GM19438 (cell line): ENCODE measurements around the gene SLFN14.
A peak's percentile ranks its signal among the peaks of the same experiment; 100 is the strongest.

Source experiments
- ATAC-seq: cut with Tn5 transposase; IDR thresholded peaks from one replicate; pipeline ENCODE4 v1.9.1; 2021; ENCODE audit warnings: low read depth; ENCODE audit not compliant: unreplicated experiment

SLFN14 gene

DNA sequence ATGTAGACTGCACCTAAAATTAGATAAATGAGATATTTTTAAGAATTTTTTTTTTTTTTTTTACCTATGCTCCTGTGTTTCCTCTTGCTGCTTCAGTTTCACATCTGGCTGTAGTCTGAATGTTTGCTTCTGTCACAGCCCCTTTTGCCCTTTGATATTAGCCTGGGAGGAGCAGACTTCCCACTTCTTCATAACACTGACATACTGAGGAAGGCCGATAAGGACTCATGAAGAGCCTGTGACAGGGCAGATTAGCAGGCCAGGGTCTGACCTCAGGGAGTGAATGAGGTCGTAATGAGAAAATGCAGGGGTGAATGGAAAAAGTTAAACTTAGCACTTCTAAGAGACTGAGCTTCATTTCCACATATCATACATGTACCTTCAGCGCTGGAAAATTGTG, at the start of gene SLFN14:
Gene SLFN14 (minus strand): TSS at position 117 of the 400 bp plus-strand sequence. CDS start 2,757 bp downstream, outside the sequence.
- no peak for ATAC-seq

GRCh38 chr17:35609831-35610230, 49.2 kb upstream of the SLFN14 start:
- no peak for ATAC-seq

GRCh38 chr17:35607239-35607847, 46.7 kb upstream of the SLFN14 start:
- ATAC-seq: no peak

- ATAC-seq: no peak
These were observed 45.1 kb upstream of the SLFN14 start for GRCh38 chr17:35605678-35606077.

DNA sequence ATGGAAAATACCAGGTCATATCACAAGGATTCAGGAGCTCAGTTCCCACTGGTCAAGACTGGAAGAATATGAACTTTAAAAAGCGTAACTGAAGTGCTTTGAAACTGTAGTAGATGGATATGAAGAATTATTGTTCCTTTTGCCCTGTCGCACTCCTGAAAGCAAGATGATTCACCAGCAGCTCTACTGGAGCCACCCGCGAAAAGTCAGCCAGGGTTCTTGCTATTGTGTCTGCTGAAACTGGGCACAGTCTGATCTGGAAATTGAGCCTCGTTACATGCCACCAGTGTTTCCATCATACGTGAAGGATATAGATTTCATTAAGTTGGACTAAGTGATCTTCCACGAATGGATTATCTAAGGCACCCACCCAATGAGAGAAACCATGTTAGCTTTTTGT, 43.1 kb upstream of the SLFN14 start:
- ATAC-seq: no peak

DNA sequence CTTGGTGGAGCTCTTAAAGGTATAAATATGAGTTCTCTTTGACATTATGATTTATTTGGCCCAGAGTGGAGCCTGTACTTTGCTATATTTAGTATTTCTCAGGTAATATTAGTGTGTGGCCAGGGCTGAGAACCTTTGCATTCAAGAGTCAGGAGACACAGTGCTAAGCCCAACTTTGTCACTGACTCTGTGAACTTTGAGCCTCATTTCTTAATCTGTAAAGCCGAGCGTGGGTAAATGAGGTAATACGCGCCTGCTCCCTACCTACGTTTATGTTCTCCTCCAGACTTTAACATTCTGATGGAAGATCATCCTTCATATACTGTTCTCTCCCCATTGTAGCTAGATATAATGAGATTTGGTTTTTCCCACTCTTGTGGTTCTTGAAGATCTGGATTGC, 37.0 kb upstream of the SLFN14 start:
- ATAC-seq: no peak

DNA sequence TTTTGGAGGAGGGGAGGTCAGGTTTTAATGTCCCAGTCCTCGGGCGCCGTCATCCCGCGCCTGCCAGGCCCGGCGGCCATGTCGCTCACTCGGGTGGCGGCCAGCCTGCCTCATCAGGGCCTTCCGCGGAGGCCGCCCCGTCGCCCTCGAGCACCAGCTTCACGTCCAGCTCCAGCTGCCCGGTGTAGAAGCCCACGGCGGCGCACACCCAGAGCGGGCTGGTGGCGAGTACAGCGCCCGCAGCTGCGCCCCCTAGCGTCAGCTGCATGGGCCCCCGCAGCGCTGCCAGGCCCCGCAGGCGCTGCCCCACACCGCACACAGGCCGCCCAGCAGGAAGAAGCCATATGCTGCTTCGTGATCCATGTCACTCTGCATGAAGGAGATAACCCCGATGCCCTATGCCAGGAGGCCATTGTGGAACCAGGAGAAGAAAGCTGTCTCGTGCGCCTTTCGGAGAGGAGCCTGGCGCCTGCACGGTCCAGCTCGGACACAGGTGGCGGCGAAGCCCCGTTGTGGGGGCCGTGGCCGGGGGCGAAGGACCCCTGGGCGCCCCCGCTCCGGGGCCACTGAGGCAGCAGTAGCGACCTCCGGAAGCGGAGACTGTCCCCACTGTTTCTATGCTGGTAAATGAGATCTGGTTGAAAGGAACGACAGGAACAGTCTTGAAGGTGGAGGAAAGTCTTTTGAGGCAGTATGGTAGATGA, 36.1 kb upstream of the SLFN14 start:
- no peak for ATAC-seq

GRCh38 chr17:35596072-35596471, 35.5 kb upstream of the SLFN14 start:
- ATAC-seq: no peak

DNA sequence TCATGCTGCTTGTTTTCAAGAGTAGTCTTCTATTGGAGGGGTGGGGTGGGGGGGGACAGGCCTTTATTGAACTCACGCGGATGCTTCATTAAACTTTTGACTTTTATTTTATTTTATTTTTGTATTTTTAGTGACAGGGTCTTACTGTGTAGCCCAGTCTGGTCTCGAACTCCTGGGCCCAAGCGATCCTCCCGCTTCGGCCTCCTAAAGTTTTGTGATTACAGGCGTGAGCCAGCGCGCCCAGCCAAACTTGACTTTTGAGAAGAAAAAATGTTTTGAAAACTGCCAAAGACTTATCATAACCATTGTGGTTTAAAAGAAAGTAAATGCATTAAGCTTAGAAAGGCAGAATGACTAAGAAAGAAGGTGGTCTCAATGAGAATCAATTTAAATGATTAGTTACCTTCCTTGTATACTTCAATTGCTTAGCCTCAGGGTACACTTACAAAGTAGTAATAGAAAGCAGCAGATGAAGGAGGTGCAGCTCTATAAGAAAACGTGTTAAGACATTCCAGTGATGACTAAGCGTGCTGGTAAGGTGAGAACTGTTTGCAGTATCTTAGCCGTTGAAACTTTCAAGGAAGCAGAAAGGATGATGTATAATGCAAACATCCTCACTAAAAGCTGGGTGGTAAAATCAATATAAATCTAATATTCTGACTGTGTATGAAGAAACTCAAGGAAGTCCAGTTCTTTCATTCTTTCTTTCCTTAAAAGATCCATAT, 27.7 kb upstream of the SLFN14 start:
- ATAC-seq: no peak

DNA sequence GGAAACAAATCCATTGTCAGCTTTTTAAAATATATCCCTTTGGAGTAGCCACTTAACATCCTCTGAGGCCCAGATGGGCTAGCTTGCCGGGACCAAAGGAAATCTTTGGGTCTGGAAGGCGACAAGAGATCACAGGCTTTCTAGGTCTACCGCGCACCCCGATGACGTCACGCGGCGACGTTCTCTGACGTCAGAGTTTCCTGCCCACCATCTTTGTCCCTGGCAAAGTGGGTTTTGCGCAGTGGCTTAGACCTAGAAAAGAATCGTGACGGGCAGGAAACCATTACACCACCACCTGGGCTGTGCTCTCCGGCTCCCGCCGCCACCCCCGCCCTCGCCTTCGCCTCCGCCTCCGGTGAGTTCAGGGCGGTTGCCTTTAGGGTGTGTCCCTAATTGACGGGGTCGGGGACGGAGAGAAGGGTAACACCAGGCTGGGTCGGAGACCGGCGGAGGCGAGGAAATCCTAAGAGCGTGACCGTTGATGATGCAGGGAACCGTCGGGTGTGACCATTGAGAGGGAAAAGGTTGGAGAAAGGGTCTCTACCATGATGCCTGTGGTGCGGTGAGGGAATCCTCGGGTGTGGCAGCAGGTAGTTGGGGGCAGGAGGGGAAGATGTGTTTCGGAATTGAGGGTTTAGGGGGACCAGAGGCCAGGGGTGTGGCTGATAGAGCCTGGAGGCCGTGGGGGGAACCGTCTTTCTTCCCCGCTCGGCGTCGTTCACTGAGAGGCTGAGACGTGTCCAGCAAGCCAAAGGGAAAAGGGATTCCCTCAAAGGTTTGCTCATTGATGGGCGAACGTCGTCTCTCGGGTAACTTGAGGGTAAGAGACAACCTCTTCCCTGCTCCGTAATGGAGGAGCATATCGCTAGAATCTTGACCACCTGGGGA, 26.7 kb upstream of the SLFN14 start, which contains the start of gene AP2B1:
Gene AP2B1 (plus strand): TSS at position 249 of the 888 bp plus-strand sequence. CDS start 6,709 bp downstream, outside the sequence.
- ATAC-seq: no peak

GRCh38 chr17:35586569-35587073, 26.0 kb upstream of the SLFN14 start:
- no peak for ATAC-seq

GRCh38 chr17:35584061-35584460, 23.4 kb upstream of the SLFN14 start:
- no peak for ATAC-seq

GRCh38 chr17:35578929-35579432, 18.4 kb upstream of the SLFN14 start:
- ATAC-seq: no peak

DNA sequence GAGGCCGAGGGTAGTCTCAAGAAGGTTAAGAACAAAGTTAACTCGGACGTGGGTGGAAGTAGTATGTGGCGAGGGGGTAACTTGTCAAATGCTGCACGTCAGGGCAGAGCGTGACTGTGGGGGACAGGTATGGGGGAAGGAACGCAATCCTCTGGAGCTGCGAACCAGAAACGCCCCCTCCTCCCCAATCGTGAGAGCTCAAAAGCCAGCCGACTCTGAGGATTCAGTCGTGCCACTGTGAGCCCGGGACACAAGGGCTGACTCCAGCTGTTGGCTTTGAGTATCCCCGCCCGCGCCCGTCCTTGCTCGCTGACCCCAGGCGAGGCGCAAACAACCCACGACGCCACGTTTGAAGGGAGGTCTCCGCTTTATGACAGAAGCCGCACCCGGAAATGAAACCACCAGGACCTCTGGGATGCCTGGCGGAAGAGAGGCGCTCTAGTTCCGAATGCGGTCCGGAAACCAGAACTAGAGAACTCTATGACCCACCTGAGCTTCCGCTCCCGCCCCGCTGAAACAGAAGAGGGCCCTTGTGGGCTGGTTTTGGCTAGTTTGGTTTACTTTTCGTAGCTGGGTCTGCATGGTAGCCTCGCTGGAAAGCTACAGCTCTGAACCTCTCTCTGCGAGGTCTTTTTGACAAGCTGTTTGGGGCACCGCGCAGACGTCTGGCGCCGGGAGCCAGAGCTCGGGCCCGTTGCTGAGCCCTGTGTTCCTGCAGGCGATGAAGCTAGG, 17.7 kb upstream of the SLFN14 start, which contains the start of gene PEX12:
Gene PEX12 (minus strand): TSS at position 375 of the 732 bp plus-strand sequence. CDS start 550 bp downstream, outside the sequence.
- ATAC-seq: peak; percentile 86

DNA sequence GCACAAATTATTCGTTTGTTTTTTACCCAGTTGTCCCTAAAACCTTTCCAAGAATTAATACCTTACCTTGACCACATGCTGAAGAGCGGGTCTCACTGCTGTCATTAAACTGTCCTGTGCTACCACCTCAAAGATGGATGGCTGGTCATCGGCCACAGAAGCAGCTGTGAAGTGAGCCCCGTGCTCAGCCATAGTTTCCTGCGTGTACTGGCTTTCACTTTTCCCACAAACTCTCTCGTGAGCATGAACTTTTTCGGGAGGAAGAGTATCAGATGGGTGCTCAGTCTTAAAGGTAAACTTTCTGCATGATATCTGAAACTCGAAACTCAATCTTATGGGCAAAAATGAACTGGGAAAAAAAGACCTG, 17.2 kb upstream of the SLFN14 start:
- no peak for ATAC-seq

DNA sequence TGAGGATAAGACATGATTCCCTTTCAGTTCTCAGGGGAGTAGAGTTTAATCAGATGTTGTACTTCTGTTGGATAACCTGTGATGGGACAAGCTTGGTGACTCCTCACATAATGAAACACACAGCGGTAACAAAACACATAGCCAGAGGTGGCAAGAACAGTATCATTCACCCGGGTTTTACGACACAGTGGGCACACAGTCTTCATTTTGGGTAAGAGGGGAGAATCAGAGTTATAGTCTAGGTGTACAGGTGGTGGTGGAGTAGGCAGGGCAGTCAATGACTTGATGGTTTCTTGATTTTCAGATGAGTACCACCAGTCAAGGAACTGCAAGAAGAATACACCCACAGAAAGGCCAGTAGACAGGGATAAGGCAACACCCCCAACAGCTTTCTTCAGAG, 15.1 kb upstream of the SLFN14 start:
- no peak for ATAC-seq

DNA sequence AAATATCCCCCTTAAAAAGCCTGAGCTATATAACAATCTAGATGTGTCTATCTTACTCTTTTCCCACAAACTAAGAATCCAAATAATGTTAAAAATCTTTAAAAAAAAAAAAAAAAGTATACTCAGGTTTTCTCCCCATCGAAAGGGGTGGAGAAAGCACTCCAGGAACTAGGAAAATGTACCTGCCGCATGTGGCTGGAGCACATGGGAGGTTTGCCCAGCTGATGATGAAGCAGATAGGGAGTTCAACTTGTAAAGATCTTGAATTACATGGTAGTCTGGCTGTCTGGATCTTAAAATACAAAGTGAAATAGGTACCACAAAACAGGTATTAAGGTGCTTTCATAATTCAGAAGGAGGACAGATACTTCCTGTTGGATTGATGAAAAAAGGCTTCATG, 8.8 kb upstream of the SLFN14 start:
- ATAC-seq: no peak

DNA sequence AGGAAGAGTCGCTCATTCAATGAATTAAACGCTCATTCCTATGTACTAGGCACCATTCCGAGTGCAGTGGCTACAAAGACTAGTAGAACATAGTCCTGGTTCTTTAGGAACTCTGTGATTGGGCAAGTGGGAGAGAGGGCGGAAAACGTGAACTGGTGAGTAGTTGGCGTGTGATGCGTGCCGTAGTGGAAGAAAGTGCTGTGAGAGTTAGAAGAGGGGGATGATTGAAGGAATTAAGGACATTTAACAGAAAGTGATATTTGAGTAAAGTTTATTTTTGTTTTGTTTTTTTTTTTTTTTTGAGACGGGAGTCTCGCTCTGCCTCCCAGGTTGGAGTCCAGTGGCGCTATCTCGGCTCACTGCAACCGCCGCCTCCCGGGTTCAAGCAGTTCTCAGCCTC, 7.9 kb upstream of the SLFN14 start:
- ATAC-seq: no peak

DNA sequence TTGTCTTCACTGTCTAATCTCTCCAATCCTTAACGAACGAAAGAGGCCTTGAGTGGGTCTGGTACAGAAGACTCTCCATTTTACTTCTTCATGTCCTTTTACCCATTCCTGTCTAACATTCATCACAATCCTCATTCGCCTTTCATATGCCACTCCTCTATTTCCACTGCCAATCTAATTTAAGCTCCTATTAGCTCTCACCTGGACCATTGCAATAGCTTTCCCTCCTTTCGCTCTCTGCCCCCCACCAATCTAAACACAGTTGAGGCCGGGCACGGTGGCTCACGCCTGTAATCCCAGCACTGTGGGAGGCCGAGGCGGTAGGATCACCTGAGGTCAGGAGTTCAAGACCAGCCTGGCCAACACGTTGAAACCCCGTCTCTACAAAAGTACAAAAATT, 6.3 kb upstream of the SLFN14 start:
- ATAC-seq: no peak
